Measurements from ENCODE around the gene KIAA2012. TPM values are rescaled to one million over a fixed set of nuclear protein-coding genes. Genes with fewer than 3 reads are reported as not detected.

The KIAA2012 gene
- total RNA-seq, 1 donor from 2014 or later: not detected

- peaks cover 3% of the 10 kb centered on the region for H3K27me3 Mint-ChIP-seq (ENCODE audit: low read depth, unreplicated experiment)
- Histone ChIP-seq H3K4me3 (ENCODE audit: insufficient read depth, low read depth, low read length) (no peak overlapping the region), H3K9ac (ENCODE audit: low read length) (no peak overlapping the region), H3K4me1 (ENCODE audit: insufficient read depth, low read length) (peaks cover 2% of the 10 kb centered on the region), H3K79me2 (ENCODE audit: insufficient read depth, low read length) (no peaks in the 10 kb centered on the region), H3K27me3 (ENCODE audit: insufficient read depth, low read length) (no peaks in the 10 kb centered on the region), H4K20me1 (ENCODE audit: insufficient read depth, low read length) (no peaks in the 10 kb centered on the region), H3K4me2 (ENCODE audit: low read length) (peak overlapping the region; percentile 7), H2AFZ (ENCODE audit: low read depth, low read length) (peak overlapping the region; percentile 9), H3K36me3 (ENCODE audit: insufficient read depth, low read length) (no peaks in the 10 kb centered on the region), H3K27ac (ENCODE audit: low read depth, low read length) (no peak overlapping the region), H3K9me3 (ENCODE audit: insufficient read depth, low read depth, low read length) (peaks cover 5% of the 10 kb centered on the region)
- no peaks in the 10 kb centered on the region for H3K36me3 Mint-ChIP-seq (ENCODE audit: low read depth, unreplicated experiment)
- H3K4me3 Mint-ChIP-seq (ENCODE audit: unreplicated experiment): no peak overlapping the region
- H3K4me1 Mint-ChIP-seq (ENCODE audit: low read depth, unreplicated experiment): no peaks in the 10 kb centered on the region
- H3K27ac Mint-ChIP-seq (ENCODE audit: unreplicated experiment): no peak overlapping the region
- DNase-seq (ENCODE audit: low read depth): peak; percentile 40
- no peaks in the 10 kb centered on the region for H3K9me3 Mint-ChIP-seq (ENCODE audit: unreplicated experiment)
- TF ChIP-seq CTCF (IDR thresholded peaks at IDR 0.05; ENCODE audit: insufficient read depth, low read depth, low read length): no peak
- TF ChIP-seq EZH2 (IDR thresholded peaks at IDR 0.05; ENCODE audit: insufficient read depth, low read length): no peak
- FAIRE-seq: no peak
These were observed 176.6 kb downstream of the KIAA2012 start for GRCh38 chr2:202249521-202250253.

- Histone ChIP-seq H3K9ac (ENCODE audit: low read length) (no peak overlapping the region), H3K4me2 (ENCODE audit: low read length) (no peak overlapping the region), H3K4me1 (ENCODE audit: insufficient read depth, low read length) (peaks cover 2% of the 10 kb centered on the region), H3K36me3 (ENCODE audit: insufficient read depth, low read length) (no peaks in the 10 kb centered on the region), H4K20me1 (ENCODE audit: insufficient read depth, low read length) (no peaks in the 10 kb centered on the region), H3K79me2 (ENCODE audit: insufficient read depth, low read length) (no peaks in the 10 kb centered on the region), H2AFZ (ENCODE audit: low read depth, low read length) (no peak overlapping the region), H3K27me3 (ENCODE audit: insufficient read depth, low read length) (no peaks in the 10 kb centered on the region), H3K27ac (ENCODE audit: low read depth, low read length) (no peak overlapping the region), H3K4me3 (ENCODE audit: insufficient read depth, low read depth, low read length) (no peak overlapping the region), H3K9me3 (ENCODE audit: insufficient read depth, low read depth, low read length) (peaks cover 5% of the 10 kb centered on the region)
- H3K4me1 Mint-ChIP-seq (ENCODE audit: low read depth, unreplicated experiment): no peaks in the 10 kb centered on the region
- DNase-seq (ENCODE audit: low read depth) (no peak), FAIRE-seq (no peak)
- H3K27me3 Mint-ChIP-seq (ENCODE audit: low read depth, unreplicated experiment): peaks cover 3% of the 10 kb centered on the region
- no peak for TF ChIP-seq EZH2 (IDR thresholded peaks at IDR 0.05; ENCODE audit: insufficient read depth, low read length)
- TF ChIP-seq CTCF (IDR thresholded peaks at IDR 0.05; ENCODE audit: insufficient read depth, low read depth, low read length): no peak
- no peak overlapping the region for H3K27ac Mint-ChIP-seq (ENCODE audit: unreplicated experiment)
- no peaks in the 10 kb centered on the region for H3K9me3 Mint-ChIP-seq (ENCODE audit: unreplicated experiment)
- H3K4me3 Mint-ChIP-seq (ENCODE audit: unreplicated experiment): no peak overlapping the region
- H3K36me3 Mint-ChIP-seq (ENCODE audit: low read depth, unreplicated experiment): no peaks in the 10 kb centered on the region
These were observed 178.4 kb downstream of the KIAA2012 start for GRCh38 chr2:202251494-202251893.

Other genes with a start within 250 kb of the KIAA2012 start
- 61.5 and 65.9 TPM in 2 replicates for gene FZD7, start 39.4 kb upstream of the KIAA2012 start, total RNA-seq
- gene SUMO1, start 165.3 kb downstream of the KIAA2012 start, total RNA-seq: 141 and 157 TPM in 2 replicates
- gene NOP58, start 192.5 kb downstream of the KIAA2012 start, total RNA-seq: 61.7 and 64.1 TPM in 2 replicates